ENCODE results near the gene COX6B1.
"Not testable (repeated sequence)": the region's sequence is repeated elsewhere in the genome, so short reads cannot be mapped to it uniquely, and the experiment has no call there.

The COX6B1 gene

GRCh38 chr19:35644206-35644986 is 3.7 kb upstream of the COX6B1 start:
- H2AFZ ChIP-seq (ENCODE audit: low read length, unreplicated experiment): peak overlapping the region; percentile 94
- no peaks in the 10 kb centered on the region for H3K27me3 ChIP-seq (ENCODE audit: insufficient read depth, low read length)
- H3K4me1 ChIP-seq (ENCODE audit: control insufficient read depth, insufficient read depth, low read length, unreplicated experiment): peaks cover 5% of the 10 kb centered on the region
- H3K27ac ChIP-seq (ENCODE audit: low read depth, low read length): peak overlapping the region; percentile 16; the same call in 1 of the 2 replicates
- H3K4me3 ChIP-seq (ENCODE audit: low read depth, low read length): peak overlapping the region; percentile 74
- no peaks in the 10 kb centered on the region for H3K36me3 ChIP-seq (ENCODE audit: insufficient read depth, low read length)
- peaks cover 12% of the 10 kb centered on the region for H3K79me2 ChIP-seq (ENCODE audit: control insufficient read depth, insufficient read depth, low read length, unreplicated experiment)

DNA sequence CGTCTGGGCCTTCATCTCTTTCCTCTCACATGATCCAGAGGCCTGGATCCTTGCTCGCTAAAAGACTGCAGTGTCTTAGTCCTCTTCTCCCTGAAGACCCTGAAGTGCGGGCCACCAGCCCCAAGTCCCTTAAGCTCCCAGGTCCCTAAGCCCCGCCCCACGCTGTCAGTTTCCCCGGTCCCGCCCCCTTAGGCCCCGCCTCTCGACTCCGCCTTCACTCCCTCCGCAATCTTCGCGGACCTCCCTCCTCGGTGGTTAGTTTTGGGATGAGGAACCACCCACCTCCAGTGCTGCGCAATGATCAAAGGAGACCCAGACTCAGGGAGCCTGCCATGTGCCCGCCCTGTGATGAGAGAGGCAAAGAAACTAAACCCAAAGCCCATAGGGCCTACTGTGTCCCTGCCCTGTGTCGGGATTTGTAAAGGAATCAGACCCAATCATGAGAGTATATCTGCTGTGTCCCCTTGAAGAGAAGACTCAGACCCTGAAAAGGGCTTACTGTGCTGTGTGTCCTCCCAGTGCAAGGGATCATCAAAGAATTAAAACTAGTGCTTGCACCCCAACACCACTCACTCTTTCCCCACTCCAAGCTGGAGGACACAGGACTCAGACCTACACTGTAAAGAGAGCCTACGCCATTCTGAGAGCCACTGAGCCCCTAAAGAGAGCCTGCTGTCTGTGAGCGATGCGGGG is 3.0 kb upstream of the COX6B1 start:
- Histone ChIP-seq H3K27ac (ENCODE audit: low read depth, low read length) (no peak overlapping the region), H2AFZ (ENCODE audit: low read length, unreplicated experiment) (peak overlapping the region; percentile 68), H3K4me1 (ENCODE audit: control insufficient read depth, insufficient read depth, low read length, unreplicated experiment) (peaks cover 5% of the 10 kb centered on the region)

GRCh38 chr19:35645680-35646511 is 2.2 kb upstream of the COX6B1 start:
- H3K4me1 ChIP-seq (ENCODE audit: control insufficient read depth, insufficient read depth, low read length, unreplicated experiment): peaks cover 5% of the 10 kb centered on the region
- no peaks in the 10 kb centered on the region for H3K36me3 ChIP-seq (ENCODE audit: insufficient read depth, low read length)
- H3K27me3 ChIP-seq (ENCODE audit: insufficient read depth, low read length): no peaks in the 10 kb centered on the region
- no peak overlapping the region for H2AFZ ChIP-seq (ENCODE audit: low read length, unreplicated experiment)
- peaks cover 24% of the 10 kb centered on the region for H3K79me2 ChIP-seq (ENCODE audit: control insufficient read depth, insufficient read depth, low read length, unreplicated experiment)
- no peak overlapping the region for H3K4me3 ChIP-seq (ENCODE audit: low read depth, low read length)
- H3K27ac ChIP-seq (ENCODE audit: low read depth, low read length): no peak overlapping the region

More for the DNA sequence above, 3.0 kb upstream of the COX6B1 start:
- Histone ChIP-seq H3K27me3 (ENCODE audit: insufficient read depth, low read length) (no peaks in the 10 kb centered on the region), H3K36me3 (ENCODE audit: insufficient read depth, low read length) (no peaks in the 10 kb centered on the region), H3K79me2 (ENCODE audit: control insufficient read depth, insufficient read depth, low read length, unreplicated experiment) (peaks cover 17% of the 10 kb centered on the region), H3K4me3 (ENCODE audit: low read depth, low read length) (peak overlapping the region; percentile 74)

GRCh38 chr19:35650581-35650980 is 2.5 kb downstream of the COX6B1 start:
- Histone ChIP-seq H3K4me3 (ENCODE audit: low read depth, low read length) (no peak overlapping the region), H2AFZ (ENCODE audit: low read length, unreplicated experiment) (no peak overlapping the region), H3K4me1 (ENCODE audit: control insufficient read depth, insufficient read depth, low read length, unreplicated experiment) (no peaks in the 10 kb centered on the region)

GRCh38 chr19:35654828-35655227 is 6.7 kb downstream of the COX6B1 start:
- not testable (repeated sequence) for H3K36me3 ChIP-seq (ENCODE audit: insufficient read depth, low read length); H3K79me2 ChIP-seq (ENCODE audit: control insufficient read depth, insufficient read depth, low read length, unreplicated experiment); H3K4me3 ChIP-seq (ENCODE audit: low read depth, low read length); H3K4me1 ChIP-seq (ENCODE audit: control insufficient read depth, insufficient read depth, low read length, unreplicated experiment); H3K27me3 ChIP-seq (ENCODE audit: insufficient read depth, low read length); H2AFZ ChIP-seq (ENCODE audit: low read length, unreplicated experiment); H3K27ac ChIP-seq (ENCODE audit: low read depth, low read length)

More at GRCh38 chr19:35650581-35650980, 2.5 kb downstream of the COX6B1 start:
- Histone ChIP-seq H3K27me3 (ENCODE audit: insufficient read depth, low read length) (no peaks in the 10 kb centered on the region), H3K79me2 (ENCODE audit: control insufficient read depth, insufficient read depth, low read length, unreplicated experiment) (peaks cover 24% of the 10 kb centered on the region), H3K36me3 (ENCODE audit: insufficient read depth, low read length) (no peaks in the 10 kb centered on the region), H3K27ac (ENCODE audit: low read depth, low read length) (no peak overlapping the region)

GRCh38 chr19:35655600-35655999 is 7.5 kb downstream of the COX6B1 start:
- Histone ChIP-seq H3K4me1 (ENCODE audit: control insufficient read depth, insufficient read depth, low read length, unreplicated experiment) (no peaks in the 10 kb centered on the region), H3K27ac (ENCODE audit: low read depth, low read length) (no peak overlapping the region), H3K4me3 (ENCODE audit: low read depth, low read length) (no peak overlapping the region), H2AFZ (ENCODE audit: low read length, unreplicated experiment) (no peak overlapping the region), H3K27me3 (ENCODE audit: insufficient read depth, low read length) (no peaks in the 10 kb centered on the region), H3K79me2 (ENCODE audit: control insufficient read depth, insufficient read depth, low read length, unreplicated experiment) (peaks cover 2% of the 10 kb centered on the region), H3K36me3 (ENCODE audit: insufficient read depth, low read length) (no peaks in the 10 kb centered on the region)

GRCh38 chr19:35656700-35657099 is 8.6 kb downstream of the COX6B1 start:
- Histone ChIP-seq H3K4me1 (ENCODE audit: control insufficient read depth, insufficient read depth, low read length, unreplicated experiment) (no peaks in the 10 kb centered on the region), H3K79me2 (ENCODE audit: control insufficient read depth, insufficient read depth, low read length, unreplicated experiment) (no peaks in the 10 kb centered on the region), H3K4me3 (ENCODE audit: low read depth, low read length) (no peak overlapping the region), H3K27ac (ENCODE audit: low read depth, low read length) (no peak overlapping the region), H2AFZ (ENCODE audit: low read length, unreplicated experiment) (no peak overlapping the region), H3K27me3 (ENCODE audit: insufficient read depth, low read length) (no peaks in the 10 kb centered on the region), H3K36me3 (ENCODE audit: insufficient read depth, low read length) (no peaks in the 10 kb centered on the region)

DNA sequence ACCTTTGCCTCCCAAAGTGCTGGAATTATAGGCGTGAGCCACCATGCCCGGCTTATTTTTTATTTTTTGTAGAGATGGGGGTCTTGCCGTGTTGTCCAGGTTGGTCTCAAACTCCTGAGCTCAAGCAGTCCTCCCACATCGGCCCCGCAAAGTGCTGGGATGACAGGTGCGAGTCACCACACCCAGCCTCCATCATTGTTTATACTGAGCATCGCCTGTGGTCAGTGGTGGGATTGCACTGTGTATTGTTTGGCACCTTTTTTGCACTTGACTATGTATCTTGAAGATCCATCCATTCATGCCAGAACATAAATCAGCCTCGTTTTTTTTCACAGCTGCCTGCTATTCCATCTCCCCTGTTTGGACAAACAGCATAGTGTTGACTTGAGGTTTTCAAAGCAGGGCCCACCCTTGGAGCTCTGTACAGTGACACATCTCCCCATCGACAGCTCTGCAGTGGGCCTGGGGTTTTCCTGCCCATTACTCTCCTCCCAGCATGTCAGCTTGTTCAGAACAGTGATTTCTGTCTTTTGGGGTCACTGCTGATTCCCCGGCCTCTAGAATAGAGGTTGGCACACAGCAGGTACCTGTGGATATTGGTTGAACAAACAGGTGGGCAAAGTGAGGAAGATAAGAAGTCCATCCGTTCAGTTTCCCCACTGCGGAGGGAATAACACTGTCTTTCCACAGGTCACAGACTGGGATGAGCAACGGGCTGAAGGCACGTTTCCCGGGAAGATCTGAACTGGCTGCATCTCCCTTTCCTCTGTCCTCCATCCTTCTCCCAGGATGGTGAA is 10.0 kb downstream of the COX6B1 start:
- Histone ChIP-seq H3K36me3 (ENCODE audit: insufficient read depth, low read length) (no peaks in the 10 kb centered on the region), H3K4me1 (ENCODE audit: control insufficient read depth, insufficient read depth, low read length, unreplicated experiment) (no peaks in the 10 kb centered on the region), H3K4me3 (ENCODE audit: low read depth, low read length) (no peak overlapping the region), H3K27me3 (ENCODE audit: insufficient read depth, low read length) (no peaks in the 10 kb centered on the region), H2AFZ (ENCODE audit: low read length, unreplicated experiment) (no peak overlapping the region), H3K27ac (ENCODE audit: low read depth, low read length) (no peak overlapping the region), H3K79me2 (ENCODE audit: control insufficient read depth, insufficient read depth, low read length, unreplicated experiment) (no peaks in the 10 kb centered on the region)

- Histone ChIP-seq H2AFZ (ENCODE audit: low read length, unreplicated experiment) (no peak overlapping the region), H3K27ac (ENCODE audit: low read depth, low read length) (no peak overlapping the region), H3K36me3 (ENCODE audit: insufficient read depth, low read length) (no peaks in the 10 kb centered on the region), H3K4me3 (ENCODE audit: low read depth, low read length) (no peak overlapping the region), H3K79me2 (ENCODE audit: control insufficient read depth, insufficient read depth, low read length, unreplicated experiment) (no peaks in the 10 kb centered on the region), H3K27me3 (ENCODE audit: insufficient read depth, low read length) (no peaks in the 10 kb centered on the region), H3K4me1 (ENCODE audit: control insufficient read depth, insufficient read depth, low read length, unreplicated experiment) (no peaks in the 10 kb centered on the region)
These were observed 13.8 kb downstream of the COX6B1 start for GRCh38 chr19:35661995-35662340.

DNA sequence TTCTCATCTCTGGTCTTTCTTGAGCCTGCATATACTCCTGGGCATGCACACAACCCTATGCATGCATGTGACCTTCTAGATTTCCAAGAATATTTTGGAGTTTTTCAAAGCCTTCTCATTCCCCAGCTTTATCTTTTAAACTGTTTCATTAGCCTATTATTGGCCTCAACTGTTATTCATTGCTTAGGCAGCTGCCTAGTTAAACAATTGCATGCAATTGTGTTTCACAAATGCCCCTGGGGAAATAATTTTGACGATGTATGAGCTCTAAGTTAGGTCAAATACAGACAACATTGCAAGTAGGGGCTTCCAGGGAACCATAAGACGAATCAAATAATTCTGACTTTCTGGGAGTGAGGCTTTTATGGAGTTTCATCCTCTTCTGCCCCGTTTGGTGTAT is 15.9 kb downstream of the COX6B1 start:
- no peak overlapping the region for H3K4me3 ChIP-seq (ENCODE audit: low read depth, low read length)
- no peaks in the 10 kb centered on the region for H3K36me3 ChIP-seq (ENCODE audit: insufficient read depth, low read length)
- 0 out of 2 replicates have a peak, but pooled peaks cover under 1% of the 10 kb centered on the region for H3K27me3 ChIP-seq (ENCODE audit: insufficient read depth, low read length)
- no peaks in the 10 kb centered on the region for H3K79me2 ChIP-seq (ENCODE audit: control insufficient read depth, insufficient read depth, low read length, unreplicated experiment)
- H3K27ac ChIP-seq (ENCODE audit: low read depth, low read length): no peak overlapping the region
- H2AFZ ChIP-seq (ENCODE audit: low read length, unreplicated experiment): no peak overlapping the region
- H3K4me1 ChIP-seq (ENCODE audit: control insufficient read depth, insufficient read depth, low read length, unreplicated experiment): no peaks in the 10 kb centered on the region

Measured in ACC112 (cell line).